Measurements from ENCODE around the gene ARHGEF10L.
"Not testable (repeated sequence)": the region's sequence is repeated elsewhere in the genome, so short reads cannot be mapped to it uniquely, and the experiment has no call there.

ARHGEF10L gene

DNA sequence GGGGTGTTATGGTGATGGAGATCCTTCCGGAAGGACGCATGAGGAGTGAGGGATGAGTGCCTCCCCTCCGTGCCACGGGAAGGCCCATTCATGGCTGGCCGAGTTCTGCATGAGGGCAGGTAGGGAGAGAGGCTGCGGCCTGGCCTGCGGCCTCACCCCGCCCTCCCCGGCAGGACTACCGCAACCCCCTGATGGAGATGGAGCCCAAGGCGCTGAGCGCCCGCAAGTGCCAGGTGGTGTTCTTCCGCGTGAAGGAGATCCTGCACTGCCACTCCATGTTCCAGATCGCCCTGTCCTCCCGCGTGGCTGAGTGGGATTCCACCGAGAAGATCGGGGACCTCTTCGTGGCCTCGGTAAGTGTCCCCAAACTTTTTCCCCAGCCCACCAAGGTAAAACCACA is 83.3 kb downstream of the ARHGEF10L start:
- TF ChIP-seq ZNF274 (IDR thresholded peaks at IDR 0.05; ENCODE audit: low read depth, low read length) = no peak
- H3K4me3 ChIP-seq (ENCODE audit: low read length) = no peak overlapping the region

DNA sequence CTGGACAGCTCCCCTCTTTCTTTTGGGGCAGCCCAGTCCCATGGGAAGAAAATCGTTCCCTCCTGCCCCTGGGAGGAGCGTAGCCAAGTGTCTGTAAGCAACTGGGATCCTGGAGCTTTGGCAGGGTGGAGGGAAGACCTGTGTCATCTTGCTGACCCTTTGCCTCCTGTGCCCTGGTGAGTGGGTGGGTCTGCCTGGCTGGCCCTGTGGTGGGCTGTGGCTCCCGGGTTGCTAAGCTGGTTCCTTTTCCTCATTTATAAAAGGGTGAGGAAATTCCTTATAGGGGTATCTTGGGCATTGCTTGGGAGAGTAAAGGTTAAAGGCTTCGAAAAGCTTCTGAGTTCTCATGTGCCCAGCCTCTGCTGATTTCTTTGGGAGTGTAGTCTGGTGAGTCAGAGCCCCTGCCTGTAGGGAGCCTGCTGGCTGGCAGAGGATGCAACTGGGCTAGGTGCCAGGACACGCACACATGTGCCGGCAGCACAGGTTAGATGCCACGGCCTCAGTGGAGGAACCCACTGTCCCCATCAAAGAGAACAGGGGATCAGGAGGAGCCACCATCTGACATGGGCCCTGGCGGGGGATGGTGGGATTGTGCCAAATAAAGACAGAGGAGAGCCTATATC is 85.2 kb downstream of the ARHGEF10L start:
- no peak overlapping the region for H3K4me3 ChIP-seq (ENCODE audit: low read length)
- TF ChIP-seq ZNF274 (IDR thresholded peaks at IDR 0.05; ENCODE audit: low read depth, low read length) = no peak

DNA sequence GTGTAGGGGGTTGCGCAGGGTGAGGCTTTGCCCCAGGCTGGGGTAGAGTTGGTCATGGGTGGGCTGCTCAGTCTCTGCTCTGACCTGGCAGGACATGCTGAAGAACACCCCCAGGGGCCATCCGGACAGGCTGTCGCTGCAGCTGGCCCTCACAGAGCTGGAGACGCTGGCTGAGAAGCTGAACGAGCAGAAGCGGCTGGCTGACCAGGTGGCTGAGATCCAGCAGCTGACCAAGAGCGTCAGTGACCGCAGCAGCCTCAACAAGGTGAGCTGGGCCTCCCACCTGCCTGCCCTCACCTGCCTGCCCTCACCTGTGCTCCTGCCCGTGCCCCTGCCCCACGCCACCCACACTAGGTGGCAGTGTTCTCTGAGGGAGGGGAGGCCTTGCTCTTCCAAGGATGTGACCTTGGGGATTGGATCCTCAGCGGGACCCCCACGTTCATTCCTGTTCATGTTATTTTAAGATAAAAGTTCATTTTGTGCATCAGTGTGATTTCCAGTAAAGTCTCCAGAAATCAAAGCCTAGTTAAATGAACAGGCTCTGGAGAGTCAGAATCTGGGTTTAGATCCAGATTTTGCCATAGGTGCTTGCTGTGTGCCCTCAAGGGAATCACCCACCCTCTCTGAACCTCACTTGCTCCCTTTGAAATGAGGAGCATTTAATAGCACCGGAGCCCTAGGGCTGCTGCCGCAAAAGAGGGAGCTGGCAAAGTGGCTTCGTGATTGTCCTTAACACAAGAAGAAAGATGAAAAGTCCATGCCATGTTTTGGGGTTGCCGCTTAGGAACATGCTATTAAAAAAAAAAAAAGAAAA is 87.9 kb downstream of the ARHGEF10L start:
- no peak for TF ChIP-seq ZNF274 (IDR thresholded peaks at IDR 0.05; ENCODE audit: low read depth, low read length)
- no peak overlapping the region for H3K4me3 ChIP-seq (ENCODE audit: low read length)

DNA sequence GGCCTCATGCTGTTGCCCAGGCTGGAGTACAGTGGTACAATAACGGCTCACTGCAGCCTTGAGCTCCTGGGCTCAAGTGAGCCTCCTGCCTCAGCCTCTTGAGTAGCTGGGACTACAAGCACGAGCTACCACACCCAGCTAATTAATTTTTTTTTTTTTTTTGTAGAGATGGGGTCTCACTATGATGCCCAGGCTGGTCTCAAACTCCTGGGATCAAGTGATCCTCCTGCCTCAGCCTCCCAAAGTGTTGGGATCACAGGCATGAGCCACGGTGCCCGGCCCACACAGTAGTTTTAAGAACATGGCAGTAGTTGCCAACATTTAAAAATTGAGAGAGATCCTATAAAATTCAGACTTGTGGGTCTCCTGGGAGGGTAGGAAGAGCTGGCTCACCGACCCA is 89.5 kb downstream of the ARHGEF10L start:
- not testable (repeated sequence) for H3K4me3 ChIP-seq (ENCODE audit: low read length)

DNA sequence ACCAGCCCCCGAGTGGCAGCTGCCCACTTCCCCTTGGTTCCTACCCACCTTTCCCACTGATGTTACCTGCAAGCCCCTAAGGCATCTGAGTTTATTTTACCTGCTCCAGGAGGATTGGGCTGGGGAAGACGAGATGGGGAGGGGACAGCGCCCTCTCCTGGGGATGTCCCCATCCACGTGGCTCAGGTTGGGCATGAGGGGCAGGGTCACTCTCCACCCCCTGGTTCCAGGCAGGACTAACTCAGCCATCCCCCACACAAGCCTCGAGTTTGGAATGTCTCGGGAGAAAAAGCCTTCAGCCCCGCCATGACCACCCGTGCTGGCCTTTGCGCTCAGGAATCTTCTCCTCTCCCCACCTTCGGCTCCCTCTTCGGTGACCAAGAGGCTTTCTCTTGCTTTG is 90.0 kb downstream of the ARHGEF10L start:
- TF ChIP-seq ZNF274 (IDR thresholded peaks at IDR 0.05; ENCODE audit: low read depth, low read length) = no peak
- no peak overlapping the region for H3K4me3 ChIP-seq (ENCODE audit: low read length)

DNA sequence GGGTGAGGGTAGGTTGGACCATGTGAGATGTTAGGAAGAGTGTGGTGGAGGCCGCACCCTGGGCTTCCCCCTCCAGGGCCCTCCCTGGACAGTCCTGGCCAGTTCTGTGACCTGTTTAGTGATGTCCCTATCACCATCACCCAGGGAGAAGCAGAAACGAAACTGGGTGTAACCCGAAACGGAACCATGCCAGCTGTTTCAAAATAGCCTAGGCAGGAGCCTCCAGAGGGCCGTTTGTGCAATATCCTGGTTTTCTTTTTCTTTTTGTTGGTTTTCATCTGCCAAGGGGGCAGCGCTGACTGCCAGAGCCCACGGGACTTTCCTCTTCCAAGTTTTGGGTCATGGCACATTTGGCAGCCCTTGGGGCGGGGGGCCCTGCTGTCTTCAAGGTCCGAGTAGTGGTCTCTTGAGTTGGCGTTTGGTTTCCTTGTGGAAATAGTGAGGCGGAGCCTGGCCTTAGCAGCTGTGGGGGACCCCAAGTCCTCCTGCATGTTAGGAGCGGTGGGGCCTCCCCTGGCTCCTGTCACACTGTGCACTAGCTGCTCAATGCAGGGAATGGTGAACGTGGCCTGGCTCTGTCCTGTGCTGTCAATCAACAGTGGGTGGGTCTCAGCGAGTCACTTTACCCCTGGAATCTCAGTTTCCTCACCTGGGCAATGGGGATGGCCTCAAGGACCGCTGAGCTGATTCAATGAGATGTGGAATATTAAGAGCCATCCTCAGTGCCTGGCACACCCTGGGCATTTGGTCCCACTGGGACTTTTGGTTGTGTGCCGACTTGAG is 90.7 kb downstream of the ARHGEF10L start:
- H3K4me3 ChIP-seq (ENCODE audit: low read length) = no peak overlapping the region
- TF ChIP-seq ZNF274 (IDR thresholded peaks at IDR 0.05; ENCODE audit: low read depth, low read length) = no peak

DNA sequence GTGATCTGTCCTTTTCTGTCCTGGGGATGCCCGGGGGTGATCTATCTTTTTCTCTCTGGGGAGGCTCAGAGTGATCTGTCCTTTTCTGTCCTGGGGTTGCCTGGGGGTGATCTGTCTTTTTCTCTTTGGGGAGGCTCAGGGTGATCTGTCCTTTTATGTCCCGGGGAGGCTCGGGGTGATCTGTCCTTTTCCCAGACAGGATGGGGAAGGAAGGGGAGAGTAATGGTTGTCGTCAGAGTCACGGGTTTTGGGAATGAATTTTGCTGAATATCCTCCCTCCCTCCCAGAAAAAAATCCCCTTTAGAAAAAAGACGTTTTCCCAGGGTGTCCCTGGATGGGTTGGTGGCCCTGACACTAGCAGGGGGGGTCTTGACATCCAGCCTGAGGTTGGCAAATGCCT is 91.5 kb downstream of the ARHGEF10L start:
- TF ChIP-seq ZNF274 (IDR thresholded peaks at IDR 0.05; ENCODE audit: low read depth, low read length) = no peak
- no peak overlapping the region for H3K4me3 ChIP-seq (ENCODE audit: low read length)

DNA sequence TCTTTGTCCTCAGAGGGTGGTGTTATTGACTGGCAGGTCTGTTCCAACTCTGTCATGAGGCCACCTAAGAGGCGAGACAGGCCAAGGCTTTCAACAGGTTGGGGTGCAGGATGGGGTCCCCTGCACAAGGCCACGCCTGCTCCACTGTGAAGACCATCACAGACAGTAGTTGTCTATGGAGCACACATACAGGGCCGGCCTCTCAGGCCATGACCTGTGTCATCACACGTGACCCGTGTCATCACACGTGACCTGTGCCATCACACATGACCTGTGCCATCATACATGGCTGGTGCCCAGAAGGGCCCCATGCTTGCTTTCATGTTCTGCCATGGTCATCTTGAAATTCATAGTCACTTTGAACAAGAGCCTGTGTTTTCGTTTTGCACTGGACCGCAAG is 91.9 kb downstream of the ARHGEF10L start:
- no peak overlapping the region for H3K4me3 ChIP-seq (ENCODE audit: low read length)
- TF ChIP-seq ZNF274 (IDR thresholded peaks at IDR 0.05; ENCODE audit: low read depth, low read length) = no peak

DNA sequence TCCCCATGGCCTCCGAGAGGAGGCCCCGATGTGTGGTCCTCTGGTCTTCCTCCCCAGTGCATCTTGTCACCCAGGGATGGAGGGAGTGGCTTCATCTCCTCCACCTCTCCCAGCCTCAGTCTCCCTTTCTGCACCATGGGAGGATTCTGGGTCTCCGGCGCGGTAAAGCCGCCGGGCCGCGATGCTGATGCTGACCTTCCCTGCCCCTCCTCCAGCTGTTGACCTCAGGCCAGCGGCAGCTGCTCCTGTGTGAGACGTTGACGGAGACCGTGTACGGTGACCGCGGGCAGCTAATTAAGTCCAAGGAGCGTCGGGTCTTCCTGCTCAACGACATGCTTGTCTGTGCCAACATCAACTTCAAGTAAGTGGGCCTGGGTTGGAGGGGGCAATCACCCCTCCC is 92.6 kb downstream of the ARHGEF10L start:
- H3K4me3 ChIP-seq (ENCODE audit: low read length) = no peak overlapping the region
- no peak for TF ChIP-seq ZNF274 (IDR thresholded peaks at IDR 0.05; ENCODE audit: low read depth, low read length)

DNA sequence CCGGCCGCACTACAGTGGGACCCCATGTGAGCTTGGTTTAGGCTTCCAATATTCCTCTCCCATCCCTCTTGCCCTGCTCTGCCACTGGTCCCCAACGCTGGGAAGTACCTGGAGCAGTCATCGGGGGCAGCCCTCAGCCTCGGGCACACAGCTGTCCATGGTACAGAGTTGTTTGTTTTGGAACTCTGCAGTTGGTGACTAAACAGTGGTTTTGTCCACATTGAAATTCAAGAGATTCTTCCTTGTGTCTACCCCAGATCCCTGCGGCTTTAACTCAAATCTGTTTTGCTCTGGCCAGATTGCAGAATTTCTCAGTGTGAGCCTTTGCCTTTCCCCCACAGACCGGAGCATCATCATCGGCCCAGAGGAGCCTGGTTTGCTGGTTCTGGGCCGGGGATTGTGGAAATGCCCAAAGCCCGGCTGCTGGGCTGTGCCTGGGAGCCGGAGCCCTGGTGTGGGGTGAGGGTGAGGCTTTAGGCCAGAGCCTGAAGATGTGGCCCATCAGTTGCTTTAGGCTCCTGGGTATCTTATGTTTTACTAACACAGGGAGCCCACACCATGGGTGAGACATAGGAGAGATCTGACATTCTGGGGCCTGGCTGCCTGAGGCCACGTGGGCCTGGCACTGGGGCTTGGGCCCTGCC is 93.2 kb downstream of the ARHGEF10L start:
- H3K4me3 ChIP-seq (ENCODE audit: low read length) = no peak overlapping the region
- no peak for TF ChIP-seq ZNF274 (IDR thresholded peaks at IDR 0.05; ENCODE audit: low read depth, low read length)

DNA sequence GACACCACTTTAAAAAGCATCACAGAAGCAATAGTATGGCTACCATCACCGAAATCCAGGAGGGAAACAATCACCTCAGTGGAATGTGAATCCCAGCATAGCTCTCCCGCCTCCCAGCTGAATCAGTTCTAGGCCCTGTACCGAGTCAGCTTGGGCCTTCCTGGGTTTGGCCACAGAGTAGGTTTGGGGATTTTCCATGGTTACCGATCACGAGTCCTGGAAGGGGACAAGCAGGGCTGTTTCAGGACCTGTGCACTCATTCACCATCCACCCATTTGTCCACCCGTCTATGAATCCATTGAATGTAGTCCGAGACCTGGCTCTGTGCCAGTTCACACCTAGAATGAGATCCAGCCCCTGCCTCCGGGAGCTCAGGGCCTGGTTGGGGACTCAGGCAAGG is 94.2 kb downstream of the ARHGEF10L start:
- TF ChIP-seq ZNF274 (IDR thresholded peaks at IDR 0.05; ENCODE audit: low read depth, low read length) = no peak
- H3K4me3 ChIP-seq (ENCODE audit: low read length) = no peak overlapping the region

DNA sequence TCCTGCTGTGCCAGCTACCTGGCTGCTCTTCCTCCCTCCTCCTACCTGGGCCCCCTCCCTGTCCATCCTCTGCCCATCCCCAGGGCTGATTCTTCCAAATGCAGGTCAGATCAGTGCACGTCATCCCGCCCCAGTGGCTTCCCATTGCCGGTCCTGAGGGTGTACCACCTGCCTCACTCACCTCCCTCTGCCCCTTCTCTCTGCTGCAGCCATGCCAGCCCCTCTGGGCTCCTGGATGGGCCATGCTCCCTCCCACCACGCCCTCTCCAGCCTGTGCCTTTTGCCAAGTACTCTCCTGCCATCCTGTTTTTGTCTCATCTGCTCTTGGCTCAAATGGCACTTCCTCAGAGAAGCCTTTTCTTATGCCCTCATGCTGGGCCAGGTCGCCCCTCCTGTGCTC is 95.8 kb downstream of the ARHGEF10L start:
- H3K4me3 ChIP-seq (ENCODE audit: low read length) = no peak overlapping the region
- TF ChIP-seq ZNF274 (IDR thresholded peaks at IDR 0.05; ENCODE audit: low read depth, low read length) = no peak

DNA sequence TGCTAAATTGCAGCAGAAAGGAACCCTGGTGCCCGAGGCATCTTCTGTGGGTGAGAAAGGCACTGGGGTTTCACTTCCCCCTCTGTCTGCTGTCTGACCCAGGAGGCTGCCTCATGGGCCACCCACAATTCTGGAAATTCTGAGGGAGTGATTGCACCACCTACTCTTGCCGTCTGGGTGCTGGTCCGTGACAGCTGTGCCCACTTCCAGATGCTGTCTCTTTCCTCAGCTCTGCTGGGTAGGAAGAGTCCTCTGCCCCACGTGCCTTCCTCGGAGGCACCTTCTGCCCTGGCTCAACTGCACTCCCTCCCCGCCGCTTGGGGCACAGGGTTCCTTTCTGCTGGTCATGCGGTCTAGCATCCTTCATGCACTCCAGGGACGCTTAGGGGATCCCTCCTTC is 96.3 kb downstream of the ARHGEF10L start:
- H3K4me3 ChIP-seq (ENCODE audit: low read length) = no peak overlapping the region

DNA sequence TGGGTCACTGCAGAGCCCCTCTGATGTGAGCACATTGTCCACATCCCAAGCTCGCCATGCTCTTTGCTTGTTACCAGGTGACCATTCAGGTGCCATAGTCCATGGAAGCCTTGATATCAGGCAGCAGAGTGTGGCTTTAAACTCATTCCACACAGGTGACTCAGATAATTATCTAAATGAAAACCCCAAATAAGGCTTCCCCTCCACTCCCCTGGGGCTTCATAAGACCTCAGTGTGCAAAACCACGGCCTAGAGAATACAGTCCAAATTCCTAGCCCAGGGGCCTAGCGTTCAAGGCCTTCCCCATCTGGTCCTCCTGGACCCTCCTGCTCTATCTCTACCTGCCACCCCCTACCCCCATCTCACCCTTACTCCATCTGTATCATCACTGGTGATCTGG is 97.1 kb downstream of the ARHGEF10L start:
- no peak overlapping the region for H3K4me3 ChIP-seq (ENCODE audit: low read length)
- TF ChIP-seq ZNF274 (IDR thresholded peaks at IDR 0.05; ENCODE audit: low read depth, low read length) = no peak

More for the DNA sequence above, 96.3 kb downstream of the ARHGEF10L start:
- no peak for TF ChIP-seq ZNF274 (IDR thresholded peaks at IDR 0.05; ENCODE audit: low read depth, low read length)
